WTC11 (cell line): ENCODE results near the gene FHOD3. TPM values are rescaled to one million over a fixed set of nuclear protein-coding genes. Genes with fewer than 3 reads are reported as not detected.

Source experiments
- ATAC-seq: fragments of 200-7000 bp; cut with Tn5 transposase; 2 replicates; pipeline ENCODE4 v1.10.0; 2021; ENCODE audit warnings: mild to moderate bottlenecking, moderate library complexity
- CTCF ChIA-PET: fragments of 300-600 bp; sonication (Branson Sonifier 250); formaldehyde crosslinking; loops from one replicate; lab custom pipeline; 2021; ENCODE audit warnings: antibody characterized with exemption; lab: Charles Lee
- POLR2A ChIA-PET: fragments of 350-600 bp; sonication (Branson Sonifier 250); formaldehyde crosslinking; loops from one replicate; lab custom pipeline; 2021; ENCODE audit warnings: antibody characterized with exemption; lab: Charles Lee
- DNase-seq: peaks from one replicate; pipeline ENCODE4 v3.0.0; 2021; ENCODE audit warnings: low spot score
- H3K27ac Mint-ChIP-seq: 2 replicates; pipeline ENCODE4 v1.8.0; 2021; ENCODE audit warnings: mixed read lengths
- H3K27me3 Mint-ChIP-seq: 2 replicates; pipeline ENCODE4 v1.8.0; 2021; ENCODE audit warnings: low read depth, mild to moderate bottlenecking, moderate library complexity, mixed read lengths
- H3K36me3 Mint-ChIP-seq: 2 replicates; pipeline ENCODE4 v1.8.0; 2021; ENCODE audit warnings: mixed read lengths
- H3K4me1 Mint-ChIP-seq: 2 replicates; pipeline ENCODE4 v1.8.0; 2022; ENCODE audit warnings: mixed read lengths
- H3K4me3 Mint-ChIP-seq: 2 replicates; pipeline ENCODE4 v1.8.0; 2021; ENCODE audit warnings: mild to moderate bottlenecking, moderate library complexity, mixed read lengths
- H3K9me3 Mint-ChIP-seq: 2 replicates; pipeline ENCODE4 v1.8.0; 2021; ENCODE audit warnings: mixed read lengths
- CBFB ChIP-seq: sonication (generic); formaldehyde crosslinking; IDR thresholded peaks from 2 replicates; pipeline ENCODE4 v1.8.1; 2022; ENCODE audit warnings: mild to moderate bottlenecking, low read depth, missing genetic modification reagents
- ELF4 ChIP-seq: sonication (generic); formaldehyde crosslinking; IDR thresholded peaks from 2 replicates; pipeline ENCODE4 v1.8.1; 2022; ENCODE audit warnings: low read depth, mild to moderate bottlenecking, moderate library complexity, missing genetic modification reagents
- GRHL2 ChIP-seq: fragments of 250-450 bp; sonication (Bioruptor Pico); IDR thresholded peaks from 2 replicates; pipeline ENCODE4 v1.8.0; 2022; ENCODE audit warnings: mild to moderate bottlenecking, moderate library complexity; ENCODE audit not compliant: insufficient replicate concordance, severe bottlenecking
- HMGA2 ChIP-seq: fragments of 250-450 bp; sonication (Bioruptor Pico); IDR thresholded peaks from 2 replicates; pipeline ENCODE4 v1.4.0; 2021; ENCODE audit warnings: mild to moderate bottlenecking, moderate library complexity
- PRRX2 ChIP-seq: fragments of 250-450 bp; sonication (Bioruptor Pico); IDR thresholded peaks from 2 replicates; pipeline ENCODE4 v1.8.0; 2021; ENCODE audit warnings: mild to moderate bottlenecking
- SMAD4 ChIP-seq: sonication (generic); formaldehyde crosslinking; IDR thresholded peaks from 2 replicates; pipeline ENCODE4 v1.8.0; 2022; ENCODE audit warnings: mild to moderate bottlenecking, missing genetic modification reagents
- SOX15 ChIP-seq: fragments of 250-450 bp; sonication (Bioruptor Pico); IDR thresholded peaks from 2 replicates; pipeline ENCODE4 v1.9.0; 2021; ENCODE audit warnings: mild to moderate bottlenecking
- ZBTB21 ChIP-seq: sonication (generic); formaldehyde crosslinking; IDR thresholded peaks from 2 replicates; pipeline ENCODE4 v1.8.1; 2023; ENCODE audit warnings: mild to moderate bottlenecking, missing genetic modification reagents, borderline replicate concordance
- ZNF263 ChIP-seq: sonication (generic); formaldehyde crosslinking; IDR thresholded peaks from 2 replicates; pipeline ENCODE4 v1.8.1; 2022; ENCODE audit warnings: low read depth, mild to moderate bottlenecking, moderate library complexity, missing genetic modification reagents
- ZNF396 ChIP-seq: fragments of 250-450 bp; sonication (Bioruptor Pico); IDR thresholded peaks from 2 replicates; pipeline ENCODE4 v1.8.0; 2021; ENCODE audit warnings: mild to moderate bottlenecking, moderate library complexity, borderline replicate concordance
- ZNF416 ChIP-seq: fragments of 250-450 bp; sonication (Bioruptor Pico); IDR thresholded peaks from 2 replicates; pipeline ENCODE4 v1.9.0; 2021; ENCODE audit warnings: mild to moderate bottlenecking, inconsistent platforms
- total RNA-seq: library from RNA; stranded (reverse); gene quantifications from 3 replicates; pipeline ENCODE4 v1.2.3, GENCODE V29; 2021
- TF ChIP-seq, protein P1 (sequence below): fragments of 250-450 bp; sonication (Bioruptor Pico); IDR thresholded peaks from 2 replicates; pipeline ENCODE4 v2.1.2; 2022; ENCODE audit warnings: mild to moderate bottlenecking, moderate library complexity
- TF ChIP-seq, protein P2 (sequence below): fragments of 250-450 bp; sonication (Bioruptor Pico); IDR thresholded peaks from 2 replicates; pipeline ENCODE4 v1.9.0; 2021; ENCODE audit warnings: mild to moderate bottlenecking, borderline replicate concordance
- TF ChIP-seq, protein P3 (sequence below): sonication (generic); formaldehyde crosslinking; IDR thresholded peaks from 2 replicates; pipeline ENCODE4 v1.8.1; 2022; ENCODE audit warnings: low read depth, mild to moderate bottlenecking, moderate library complexity, missing genetic modification reagents, borderline replicate concordance
- TF ChIP-seq, protein P4 (sequence below): sonication (generic); formaldehyde crosslinking; IDR thresholded peaks from 2 replicates; pipeline ENCODE4 v1.8.1; 2023; ENCODE audit warnings: mild to moderate bottlenecking, missing genetic modification reagents, borderline replicate concordance
- TF ChIP-seq, protein P5 (sequence below): sonication (generic); formaldehyde crosslinking; IDR thresholded peaks from 2 replicates; pipeline ENCODE4 v1.8.0; 2022; ENCODE audit warnings: mild to moderate bottlenecking, missing genetic modification reagents
- TF ChIP-seq, protein P6 (sequence below): sonication (generic); formaldehyde crosslinking; conservative IDR thresholded peaks from 2 replicates; pipeline ENCODE4 v1.8.1; 2022; ENCODE audit warnings: mild to moderate bottlenecking, missing genetic modification reagents

FHOD3 gene
- total RNA-seq, 1 experiment from 2014 or later: 3.8 TPM

DNA sequence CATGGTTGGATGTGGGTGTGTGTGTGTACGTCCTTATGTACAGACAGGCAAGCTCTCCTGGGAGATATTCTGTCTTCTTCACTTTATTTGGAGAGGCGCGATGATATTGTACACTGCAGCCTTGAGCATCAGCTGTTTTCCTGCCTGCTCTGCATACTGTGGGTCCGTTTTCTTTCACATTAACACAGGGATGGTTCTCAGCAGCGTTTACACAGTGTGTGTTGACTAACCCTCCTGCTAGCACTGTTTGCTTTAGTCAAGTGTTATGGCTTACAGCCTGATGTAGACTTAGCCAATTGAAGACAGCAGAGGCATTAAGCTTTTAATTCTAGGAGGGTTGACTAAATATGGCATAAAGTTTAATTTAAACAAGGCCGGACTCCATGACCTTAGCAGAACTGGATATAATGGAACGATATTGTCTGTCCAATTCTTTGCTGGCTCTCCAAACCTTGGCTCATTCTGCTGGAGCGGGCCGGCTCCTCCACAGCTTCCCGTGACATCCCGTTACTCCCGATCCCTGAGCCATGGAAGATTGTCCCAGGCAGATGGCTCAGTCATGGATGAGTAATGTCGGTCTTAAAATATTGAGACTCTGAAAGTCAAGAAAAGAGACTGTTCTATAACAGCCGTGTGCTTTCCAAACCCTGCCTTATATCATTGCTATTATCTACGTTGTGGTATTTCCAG lies 396.6 kb downstream of the FHOD3 start (continued):
- TF ChIP-seq, protein P1, sequence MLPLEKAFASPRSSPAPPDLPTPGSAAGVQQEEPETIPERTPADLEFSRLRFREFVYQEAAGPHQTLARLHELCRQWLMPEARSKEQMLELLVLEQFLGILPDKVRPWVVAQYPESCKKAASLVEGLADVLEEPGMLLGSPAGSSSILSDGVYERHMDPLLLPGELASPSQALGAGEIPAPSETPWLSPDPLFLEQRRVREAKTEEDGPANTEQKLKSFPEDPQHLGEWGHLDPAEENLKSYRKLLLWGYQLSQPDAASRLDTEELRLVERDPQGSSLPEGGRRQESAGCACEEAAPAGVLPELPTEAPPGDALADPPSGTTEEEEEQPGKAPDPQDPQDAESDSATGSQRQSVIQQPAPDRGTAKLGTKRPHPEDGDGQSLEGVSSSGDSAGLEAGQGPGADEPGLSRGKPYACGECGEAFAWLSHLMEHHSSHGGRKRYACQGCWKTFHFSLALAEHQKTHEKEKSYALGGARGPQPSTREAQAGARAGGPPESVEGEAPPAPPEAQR (CRISPR knock-in tag): no peak
- TF ChIP-seq, protein P2, sequence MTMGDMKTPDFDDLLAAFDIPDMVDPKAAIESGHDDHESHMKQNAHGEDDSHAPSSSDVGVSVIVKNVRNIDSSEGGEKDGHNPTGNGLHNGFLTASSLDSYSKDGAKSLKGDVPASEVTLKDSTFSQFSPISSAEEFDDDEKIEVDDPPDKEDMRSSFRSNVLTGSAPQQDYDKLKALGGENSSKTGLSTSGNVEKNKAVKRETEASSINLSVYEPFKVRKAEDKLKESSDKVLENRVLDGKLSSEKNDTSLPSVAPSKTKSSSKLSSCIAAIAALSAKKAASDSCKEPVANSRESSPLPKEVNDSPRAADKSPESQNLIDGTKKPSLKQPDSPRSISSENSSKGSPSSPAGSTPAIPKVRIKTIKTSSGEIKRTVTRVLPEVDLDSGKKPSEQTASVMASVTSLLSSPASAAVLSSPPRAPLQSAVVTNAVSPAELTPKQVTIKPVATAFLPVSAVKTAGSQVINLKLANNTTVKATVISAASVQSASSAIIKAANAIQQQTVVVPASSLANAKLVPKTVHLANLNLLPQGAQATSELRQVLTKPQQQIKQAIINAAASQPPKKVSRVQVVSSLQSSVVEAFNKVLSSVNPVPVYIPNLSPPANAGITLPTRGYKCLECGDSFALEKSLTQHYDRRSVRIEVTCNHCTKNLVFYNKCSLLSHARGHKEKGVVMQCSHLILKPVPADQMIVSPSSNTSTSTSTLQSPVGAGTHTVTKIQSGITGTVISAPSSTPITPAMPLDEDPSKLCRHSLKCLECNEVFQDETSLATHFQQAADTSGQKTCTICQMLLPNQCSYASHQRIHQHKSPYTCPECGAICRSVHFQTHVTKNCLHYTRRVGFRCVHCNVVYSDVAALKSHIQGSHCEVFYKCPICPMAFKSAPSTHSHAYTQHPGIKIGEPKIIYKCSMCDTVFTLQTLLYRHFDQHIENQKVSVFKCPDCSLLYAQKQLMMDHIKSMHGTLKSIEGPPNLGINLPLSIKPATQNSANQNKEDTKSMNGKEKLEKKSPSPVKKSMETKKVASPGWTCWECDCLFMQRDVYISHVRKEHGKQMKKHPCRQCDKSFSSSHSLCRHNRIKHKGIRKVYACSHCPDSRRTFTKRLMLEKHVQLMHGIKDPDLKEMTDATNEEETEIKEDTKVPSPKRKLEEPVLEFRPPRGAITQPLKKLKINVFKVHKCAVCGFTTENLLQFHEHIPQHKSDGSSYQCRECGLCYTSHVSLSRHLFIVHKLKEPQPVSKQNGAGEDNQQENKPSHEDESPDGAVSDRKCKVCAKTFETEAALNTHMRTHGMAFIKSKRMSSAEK (CRISPR knock-in tag): no peak
- no peak for TF ChIP-seq SOX15 (CRISPR knock-in tag)
- TF ChIP-seq, protein P3, sequence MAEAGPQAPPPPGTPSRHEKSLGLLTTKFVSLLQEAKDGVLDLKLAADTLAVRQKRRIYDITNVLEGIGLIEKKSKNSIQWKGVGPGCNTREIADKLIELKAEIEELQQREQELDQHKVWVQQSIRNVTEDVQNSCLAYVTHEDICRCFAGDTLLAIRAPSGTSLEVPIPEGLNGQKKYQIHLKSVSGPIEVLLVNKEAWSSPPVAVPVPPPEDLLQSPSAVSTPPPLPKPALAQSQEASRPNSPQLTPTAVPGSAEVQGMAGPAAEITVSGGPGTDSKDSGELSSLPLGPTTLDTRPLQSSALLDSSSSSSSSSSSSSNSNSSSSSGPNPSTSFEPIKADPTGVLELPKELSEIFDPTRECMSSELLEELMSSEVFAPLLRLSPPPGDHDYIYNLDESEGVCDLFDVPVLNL (CRISPR knock-in tag): no peak
- TF ChIP-seq PRRX2: no peak
- TF ChIP-seq ZNF396 (CRISPR knock-in tag): no peak
- TF ChIP-seq ZNF416 (CRISPR knock-in tag): no peak

DNA sequence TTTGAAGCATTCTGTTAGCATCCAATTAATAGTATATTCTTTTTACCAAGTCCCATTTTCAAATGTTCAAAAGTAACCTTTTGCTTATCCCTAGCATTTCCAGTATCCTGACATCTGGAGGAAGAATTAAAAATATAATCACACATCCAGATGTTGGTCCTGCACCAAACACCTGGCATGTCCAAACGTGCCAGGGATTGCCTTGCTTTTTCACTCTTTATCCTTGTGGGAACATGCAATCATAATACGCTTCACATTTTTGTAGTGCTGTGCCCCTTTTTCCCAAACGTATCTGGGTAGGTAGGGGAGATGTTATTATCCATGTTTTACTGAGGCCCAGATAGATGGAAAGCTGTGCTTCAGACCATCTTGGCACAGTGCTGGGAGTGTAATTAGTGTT lies 398.3 kb downstream of the FHOD3 start:
- H3K27ac Mint-ChIP-seq: no peak overlapping the region
- no peak overlapping the region for H3K4me3 Mint-ChIP-seq
- POLR2A ChIA-PET: no interaction called here
- no peaks in the 10 kb centered on the region for H3K36me3 Mint-ChIP-seq
- CTCF ChIA-PET: no interaction called here
- no peak for DNase-seq
- no peaks in the 10 kb centered on the region for H3K27me3 Mint-ChIP-seq
- no peaks in the 10 kb centered on the region for H3K4me1 Mint-ChIP-seq
- ATAC-seq: no peak
- no peaks in the 10 kb centered on the region for H3K9me3 Mint-ChIP-seq
- no peak for TF ChIP-seq SMAD4 (CRISPR knock-in tag)
- TF ChIP-seq, protein P3 (CRISPR knock-in tag): no peak
- TF ChIP-seq ELF4: no peak
- TF ChIP-seq HMGA2 (CRISPR knock-in tag): no peak
- TF ChIP-seq CBFB: no peak
- TF ChIP-seq GRHL2 (CRISPR knock-in tag): no peak
- TF ChIP-seq ZBTB21 (CRISPR knock-in tag): no peak
- TF ChIP-seq, protein P4, sequence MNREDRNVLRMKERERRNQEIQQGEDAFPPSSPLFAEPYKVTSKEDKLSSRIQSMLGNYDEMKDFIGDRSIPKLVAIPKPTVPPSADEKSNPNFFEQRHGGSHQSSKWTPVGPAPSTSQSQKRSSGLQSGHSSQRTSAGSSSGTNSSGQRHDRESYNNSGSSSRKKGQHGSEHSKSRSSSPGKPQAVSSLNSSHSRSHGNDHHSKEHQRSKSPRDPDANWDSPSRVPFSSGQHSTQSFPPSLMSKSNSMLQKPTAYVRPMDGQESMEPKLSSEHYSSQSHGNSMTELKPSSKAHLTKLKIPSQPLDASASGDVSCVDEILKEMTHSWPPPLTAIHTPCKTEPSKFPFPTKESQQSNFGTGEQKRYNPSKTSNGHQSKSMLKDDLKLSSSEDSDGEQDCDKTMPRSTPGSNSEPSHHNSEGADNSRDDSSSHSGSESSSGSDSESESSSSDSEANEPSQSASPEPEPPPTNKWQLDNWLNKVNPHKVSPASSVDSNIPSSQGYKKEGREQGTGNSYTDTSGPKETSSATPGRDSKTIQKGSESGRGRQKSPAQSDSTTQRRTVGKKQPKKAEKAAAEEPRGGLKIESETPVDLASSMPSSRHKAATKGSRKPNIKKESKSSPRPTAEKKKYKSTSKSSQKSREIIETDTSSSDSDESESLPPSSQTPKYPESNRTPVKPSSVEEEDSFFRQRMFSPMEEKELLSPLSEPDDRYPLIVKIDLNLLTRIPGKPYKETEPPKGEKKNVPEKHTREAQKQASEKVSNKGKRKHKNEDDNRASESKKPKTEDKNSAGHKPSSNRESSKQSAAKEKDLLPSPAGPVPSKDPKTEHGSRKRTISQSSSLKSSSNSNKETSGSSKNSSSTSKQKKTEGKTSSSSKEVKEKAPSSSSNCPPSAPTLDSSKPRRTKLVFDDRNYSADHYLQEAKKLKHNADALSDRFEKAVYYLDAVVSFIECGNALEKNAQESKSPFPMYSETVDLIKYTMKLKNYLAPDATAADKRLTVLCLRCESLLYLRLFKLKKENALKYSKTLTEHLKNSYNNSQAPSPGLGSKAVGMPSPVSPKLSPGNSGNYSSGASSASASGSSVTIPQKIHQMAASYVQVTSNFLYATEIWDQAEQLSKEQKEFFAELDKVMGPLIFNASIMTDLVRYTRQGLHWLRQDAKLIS (CRISPR knock-in tag): no peak
- TF ChIP-seq ZNF263 (CRISPR knock-in tag): no peak
- TF ChIP-seq, protein P5, sequence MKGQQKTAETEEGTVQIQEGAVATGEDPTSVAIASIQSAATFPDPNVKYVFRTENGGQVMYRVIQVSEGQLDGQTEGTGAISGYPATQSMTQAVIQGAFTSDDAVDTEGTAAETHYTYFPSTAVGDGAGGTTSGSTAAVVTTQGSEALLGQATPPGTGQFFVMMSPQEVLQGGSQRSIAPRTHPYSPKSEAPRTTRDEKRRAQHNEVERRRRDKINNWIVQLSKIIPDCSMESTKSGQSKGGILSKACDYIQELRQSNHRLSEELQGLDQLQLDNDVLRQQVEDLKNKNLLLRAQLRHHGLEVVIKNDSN (CRISPR knock-in tag): no peak
- TF ChIP-seq, protein P6, sequence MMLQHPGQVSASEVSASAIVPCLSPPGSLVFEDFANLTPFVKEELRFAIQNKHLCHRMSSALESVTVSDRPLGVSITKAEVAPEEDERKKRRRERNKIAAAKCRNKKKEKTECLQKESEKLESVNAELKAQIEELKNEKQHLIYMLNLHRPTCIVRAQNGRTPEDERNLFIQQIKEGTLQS (CRISPR knock-in tag): no peak
